Measurements from ENCODE around the gene PLOD3. TPM values are rescaled to one million over a fixed set of nuclear protein-coding genes. Genes with fewer than 3 reads are reported as not detected.

PLOD3 gene
- total and polyA plus RNA-seq, 9 of the 15 experiments (the other 6 are each of a cell fraction or from before 2014, with no cell fraction given), result 2.8 to 101 (median 30.9) TPM

- no peak for TF ChIP-seq CREB1 (IDR thresholded peaks at IDR 0.05)
- TF ChIP-seq CREB1 (CRISPR knock-in tag; IDR thresholded peaks at IDR 0.05), result peak; percentile 26; the same call in 1 of the 2 replicates
- peak; percentile 29 for TF ChIP-seq ASH1L (IDR thresholded peaks at IDR 0.05; ENCODE audit: borderline replicate concordance, low read depth, partially characterized antibody)
- TF ChIP-seq SPI1 (IDR thresholded peaks at IDR 0.05; ENCODE audit: borderline replicate concordance, low read depth, low read length), result peak; percentile 98
- TF ChIP-seq FOXJ3 (CRISPR knock-in tag; IDR thresholded peaks at IDR 0.05), result no peak
- TF ChIP-seq SNRNP70 (optimal IDR thresholded peaks at IDR 0.05; ENCODE audit: low read depth, low read length), result no peak
- 0 out of 2 replicates have a peak, but pooled peaks have one; percentile 15 for TF ChIP-seq ZBTB7A (IDR thresholded peaks at IDR 0.05; ENCODE audit: borderline replicate concordance, control insufficient read depth, low read depth, low read length)
- TF ChIP-seq MIER1 (IDR thresholded peaks at IDR 0.05; ENCODE audit: low read depth), result peak; percentile 37; the same call in 1 of the 2 replicates
- TF ChIP-seq GABPA (tag; conservative IDR thresholded peaks at IDR 0.05; ENCODE audit: low read depth), result 0 out of 2 replicates have a peak, but pooled peaks have one; percentile 27
- TF ChIP-seq POLR2G (IDR thresholded peaks at IDR 0.05; ENCODE audit: low read depth, low read length), result 0 out of 2 replicates have a peak, but pooled peaks have one; percentile 20
- TF ChIP-seq PHF20 (IDR thresholded peaks at IDR 0.05; ENCODE audit: partially characterized antibody), result peak; percentile 18
- TF ChIP-seq ESRRA (IDR thresholded peaks at IDR 0.05; ENCODE audit: borderline replicate concordance, low read depth), result no peak
- TF ChIP-seq TOE1 (IDR thresholded peaks at IDR 0.05; ENCODE audit: borderline replicate concordance), result peak; percentile 55; the same call in 1 of the 2 replicates
- TF ChIP-seq TOE1 (CRISPR knock-in tag; IDR thresholded peaks at IDR 0.05; ENCODE audit: borderline replicate concordance, low read depth), result no peak
- peak; percentile 77 for TF ChIP-seq ZNF407 (IDR thresholded peaks at IDR 0.05; ENCODE audit: low read depth)
- TF ChIP-seq EHMT2 (IDR thresholded peaks at IDR 0.05), result no peak
- TF ChIP-seq BCOR (IDR thresholded peaks at IDR 0.05), result 0 out of 2 replicates have a peak, but pooled peaks have one; percentile 33
- 0 out of 2 replicates have a peak, but pooled peaks have one; percentile 22 for TF ChIP-seq HDAC2 (IDR thresholded peaks at IDR 0.05)
- TF ChIP-seq CREM (IDR thresholded peaks at IDR 0.05; ENCODE audit: low read depth), result 0 out of 2 replicates have a peak, but pooled peaks have one; percentile 5
- 0 out of 2 replicates have a peak, but pooled peaks have one; percentile 8 for TF ChIP-seq TFAP4 (CRISPR knock-in tag; IDR thresholded peaks at IDR 0.05; ENCODE audit: borderline replicate concordance)
Observed at GRCh38 chr7:101173752-101174244, 43.6 kb downstream of the PLOD3 start (continued).

Measured in K562 (cell line).